Measurements from ENCODE around the gene STX16.
"Not testable (repeated sequence)": the region's sequence is repeated elsewhere in the genome, so short reads cannot be mapped to it uniquely, and the experiment has no call there.

DNA sequence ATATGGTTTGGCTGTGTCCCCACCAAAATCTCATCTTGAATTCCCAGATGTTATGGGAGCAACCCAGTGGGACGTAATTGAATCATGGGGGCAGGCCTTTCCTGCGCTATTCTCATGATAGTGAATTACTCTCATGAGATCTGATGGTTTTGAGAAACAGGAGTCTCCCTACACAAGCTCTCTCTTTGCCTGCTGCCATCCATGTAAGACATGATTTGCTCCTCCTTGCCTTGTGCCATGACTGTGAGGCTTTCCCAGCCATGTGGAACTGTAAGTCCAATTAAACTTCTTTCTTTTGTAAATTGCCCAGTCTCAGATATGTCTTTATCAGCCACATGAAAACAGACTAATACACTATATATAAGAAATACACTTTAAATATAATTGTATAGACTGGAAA lies 75.1 kb downstream of the STX16 start:
- not testable (repeated sequence) for TF ChIP-seq CTCF (IDR thresholded peaks at IDR 0.05); POLR2A (IDR thresholded peaks at IDR 0.05); POLR2AphosphoS5 (IDR thresholded peaks at IDR 0.05); EP300 (IDR thresholded peaks at IDR 0.05; ENCODE audit: low read depth)
